Vagina (tissue), 2 donors: ENCODE results near the gene LYSMD2.

Experiments used
- CTCF ChIP-seq, 3 experiments: fragments of 450-650 bp in 2 of 3; fragments of 200-600 bp in 1 of 3; sonication (generic) in 1 of 3; IDR thresholded peaks; one replicate each; pipeline ENCODE4 v1.5.1; 2017 to 2019; ENCODE audit warnings: antibody characterized with exemption in 3 of 3, mild to moderate bottlenecking in 2 of 3, moderate library complexity in 2 of 3
- POLR2A ChIP-seq, 2 donors: fragments of 450-650 bp; IDR thresholded peaks; one replicate each; pipeline ENCODE4 v1.6.1; 2017; ENCODE audit warnings: antibody characterized with exemption in 2 of 2, mild to moderate bottlenecking in 2 of 2, moderate library complexity in 2 of 2
- POLR2AphosphoS5 ChIP-seq, 2 donors: sonication (generic); formaldehyde crosslinking; IDR thresholded peaks; one replicate each; pipeline ENCODE4 v1.9.0; 2017; ENCODE audit warnings: antibody characterized with exemption in 2 of 2, mild to moderate bottlenecking in 2 of 2, low read depth in 1 of 2; ENCODE audit not compliant: insufficient read depth in 1 of 2

- TF ChIP-seq CTCF (IDR thresholded peaks at IDR 0.05) = no peak
- no peak for TF ChIP-seq POLR2A (IDR thresholded peaks at IDR 0.05)
- no peak for TF ChIP-seq POLR2AphosphoS5 (IDR thresholded peaks at IDR 0.05; ENCODE audit: insufficient read depth in 1 of 2, low read depth in 1 of 2)
These were observed 56.0 kb downstream of the LYSMD2 start, which contains the start of gene SCG3 for GRCh38 chr15:51681303-51681963.
